ENCODE data around the gene MT1M.

GRCh38 chr16:56653218-56653617 lies 20.8 kb downstream of the MT1M start:
- TF ChIP-seq POLR2A (IDR thresholded peaks at IDR 0.05; ENCODE audit: low read depth, low read length) (no peak), POLR2AphosphoS5 (IDR thresholded peaks at IDR 0.05; ENCODE audit: low read depth, low read length) (no peak), TAF1 (IDR thresholded peaks at IDR 0.05; ENCODE audit: low read depth, low read length) (no peak)

Measured in GM12891 (cell line).